AG09309 (cell line): ENCODE data around the gene TIMM8B.
"Not testable (repeated sequence)": the region's sequence is repeated elsewhere in the genome, so short reads cannot be mapped to it uniquely, and the experiment has no call there.

Experiments used
- DNase-seq: peaks from one replicate; pipeline ENCODE4 v3.0.0-alpha.2; 2010; ENCODE audit warnings: low read depth
- H3K4me3 ChIP-seq: 2 replicates; pipeline ENCODE4 v1.5.1; 2011; ENCODE audit warnings: mild to moderate bottlenecking, low read depth, low read length, moderate library complexity; ENCODE audit not compliant: control insufficient read depth
- TF ChIP-seq, protein P1 (sequence below): IDR thresholded peaks from 2 replicates; pipeline ENCODE4 v1.5.1; 2011; ENCODE audit warnings: mild to moderate bottlenecking, low read depth, low read length, inconsistent platforms; ENCODE audit not compliant: insufficient read depth, control insufficient read depth; ENCODE audit errors: missing control alignments

The TIMM8B gene

DNA sequence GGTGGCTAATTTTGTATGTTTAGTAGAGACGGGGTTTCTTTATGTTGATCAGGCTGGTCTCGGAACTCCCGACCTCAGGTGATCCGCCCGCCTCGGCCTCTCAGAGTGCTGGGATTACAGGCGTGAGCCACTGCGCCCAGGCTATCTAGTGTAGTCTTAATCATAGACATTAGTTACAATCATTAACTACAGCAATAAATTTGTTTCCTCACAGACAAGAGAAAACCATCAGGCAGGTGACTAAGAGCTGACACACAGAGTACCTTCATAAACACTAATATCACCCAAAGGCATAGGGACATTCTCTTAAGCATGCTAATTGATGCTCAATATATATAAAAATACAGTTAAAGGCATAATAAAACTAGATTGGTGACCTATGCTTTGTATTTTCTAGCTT lies 19.5 kb upstream of the TIMM8B start:
- TF ChIP-seq, protein P1, sequence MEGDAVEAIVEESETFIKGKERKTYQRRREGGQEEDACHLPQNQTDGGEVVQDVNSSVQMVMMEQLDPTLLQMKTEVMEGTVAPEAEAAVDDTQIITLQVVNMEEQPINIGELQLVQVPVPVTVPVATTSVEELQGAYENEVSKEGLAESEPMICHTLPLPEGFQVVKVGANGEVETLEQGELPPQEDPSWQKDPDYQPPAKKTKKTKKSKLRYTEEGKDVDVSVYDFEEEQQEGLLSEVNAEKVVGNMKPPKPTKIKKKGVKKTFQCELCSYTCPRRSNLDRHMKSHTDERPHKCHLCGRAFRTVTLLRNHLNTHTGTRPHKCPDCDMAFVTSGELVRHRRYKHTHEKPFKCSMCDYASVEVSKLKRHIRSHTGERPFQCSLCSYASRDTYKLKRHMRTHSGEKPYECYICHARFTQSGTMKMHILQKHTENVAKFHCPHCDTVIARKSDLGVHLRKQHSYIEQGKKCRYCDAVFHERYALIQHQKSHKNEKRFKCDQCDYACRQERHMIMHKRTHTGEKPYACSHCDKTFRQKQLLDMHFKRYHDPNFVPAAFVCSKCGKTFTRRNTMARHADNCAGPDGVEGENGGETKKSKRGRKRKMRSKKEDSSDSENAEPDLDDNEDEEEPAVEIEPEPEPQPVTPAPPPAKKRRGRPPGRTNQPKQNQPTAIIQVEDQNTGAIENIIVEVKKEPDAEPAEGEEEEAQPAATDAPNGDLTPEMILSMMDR: no peak
- no peak overlapping the region for H3K4me3 ChIP-seq
- DNase-seq: no peak

DNA sequence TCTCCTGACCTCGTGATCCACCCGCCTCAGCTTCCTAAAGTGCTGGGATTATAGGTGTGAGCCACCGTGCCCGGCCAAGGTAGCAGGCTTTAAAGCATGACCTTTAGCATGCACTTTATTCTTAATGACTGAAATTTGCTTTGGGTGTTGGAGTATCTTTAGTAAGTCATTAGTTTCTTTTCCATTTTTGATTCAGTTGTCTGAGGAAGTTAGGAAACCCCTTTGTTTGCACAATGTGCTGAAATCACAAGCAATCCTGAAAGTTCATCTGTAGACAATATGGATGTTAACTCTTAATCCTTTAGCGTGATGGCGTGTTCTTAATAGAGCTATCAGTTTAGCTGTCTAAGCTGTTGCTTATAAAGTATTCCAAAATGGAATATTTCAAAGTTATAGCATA lies 16.9 kb upstream of the TIMM8B start:
- TF ChIP-seq, protein P1: no peak
- H3K4me3 ChIP-seq: no peak overlapping the region
- DNase-seq: no peak

DNA sequence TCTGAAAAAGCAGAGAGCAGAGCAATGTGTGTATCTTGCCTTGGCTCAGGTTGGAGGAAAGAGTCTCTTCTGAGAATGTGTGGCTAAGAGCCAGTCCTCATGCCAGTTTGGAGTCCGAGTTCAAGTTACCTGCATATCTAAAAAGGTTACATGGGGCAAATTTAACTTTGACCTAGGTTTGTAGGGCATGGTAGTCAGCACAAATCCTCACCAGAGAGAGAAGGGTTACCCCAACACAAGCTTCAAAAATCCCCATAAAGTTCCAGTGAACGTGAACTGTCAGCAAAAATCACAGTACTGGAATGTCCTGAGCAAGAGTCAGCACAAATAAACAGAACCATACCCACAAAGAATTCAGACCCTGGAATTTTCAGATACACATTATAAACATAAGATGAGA lies 13.9 kb upstream of the TIMM8B start:
- DNase-seq: no peak
- TF ChIP-seq, protein P1: no peak
- no peak overlapping the region for H3K4me3 ChIP-seq

DNA sequence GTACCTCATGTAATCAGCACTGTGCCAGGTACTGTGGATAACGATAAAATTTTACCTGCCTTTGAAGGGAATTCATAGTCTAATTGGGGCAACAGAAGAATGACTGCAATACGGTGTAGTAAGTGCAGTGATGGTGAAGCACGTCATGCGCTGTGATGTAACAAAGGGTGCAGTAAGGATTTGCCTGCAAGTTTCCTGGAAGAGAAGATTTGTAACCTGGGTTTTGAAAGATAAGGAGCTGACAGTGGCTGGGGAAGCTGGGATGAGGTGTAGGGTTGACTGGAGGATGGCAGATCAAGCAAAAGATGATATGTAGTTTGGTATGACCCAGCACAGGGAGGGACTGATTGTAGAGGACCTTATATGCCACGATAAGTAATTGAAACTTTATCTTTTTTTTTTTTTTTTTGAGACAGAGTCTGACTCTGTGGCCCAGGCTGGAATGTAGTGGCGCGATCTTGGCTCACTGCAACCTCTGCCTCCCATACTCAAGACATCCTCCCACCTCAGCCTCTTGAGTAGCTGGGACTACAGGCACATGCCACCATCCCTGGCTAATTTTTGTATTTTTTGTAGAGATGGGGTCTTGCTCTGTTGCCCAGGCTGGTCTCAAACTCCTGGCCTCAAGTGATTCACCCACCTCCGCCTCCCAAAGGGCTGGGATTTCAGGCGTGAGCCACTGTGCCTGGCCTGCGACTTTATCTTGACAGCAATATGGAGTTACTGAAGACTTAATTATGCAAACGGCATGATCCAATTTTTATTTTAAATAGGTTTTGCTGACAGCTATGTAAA lies 11.4 kb upstream of the TIMM8B start:
- no peak for DNase-seq
- TF ChIP-seq, protein P1: no peak
- H3K4me3 ChIP-seq: no peak overlapping the region

DNA sequence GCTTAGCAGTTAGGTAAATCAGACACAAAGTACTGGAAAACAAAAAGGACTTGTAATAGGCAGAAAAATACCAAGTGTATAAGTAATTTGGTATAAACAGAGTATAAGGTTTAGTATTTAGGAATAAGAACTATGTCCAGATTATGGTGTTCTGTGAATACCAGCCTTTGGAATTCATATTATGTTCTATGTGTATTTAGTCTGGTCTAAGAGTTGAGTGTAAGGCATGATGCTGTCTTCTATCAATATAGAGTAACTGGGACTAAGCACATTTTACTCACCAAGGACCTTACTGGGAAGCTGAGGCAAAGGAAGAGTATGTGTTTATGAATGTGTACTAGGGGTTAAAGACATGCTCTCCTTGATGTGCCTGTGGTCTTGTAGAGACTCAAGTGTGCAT lies 9.6 kb upstream of the TIMM8B start:
- no peak for DNase-seq
- no peak overlapping the region for H3K4me3 ChIP-seq
- TF ChIP-seq, protein P1: no peak

DNA sequence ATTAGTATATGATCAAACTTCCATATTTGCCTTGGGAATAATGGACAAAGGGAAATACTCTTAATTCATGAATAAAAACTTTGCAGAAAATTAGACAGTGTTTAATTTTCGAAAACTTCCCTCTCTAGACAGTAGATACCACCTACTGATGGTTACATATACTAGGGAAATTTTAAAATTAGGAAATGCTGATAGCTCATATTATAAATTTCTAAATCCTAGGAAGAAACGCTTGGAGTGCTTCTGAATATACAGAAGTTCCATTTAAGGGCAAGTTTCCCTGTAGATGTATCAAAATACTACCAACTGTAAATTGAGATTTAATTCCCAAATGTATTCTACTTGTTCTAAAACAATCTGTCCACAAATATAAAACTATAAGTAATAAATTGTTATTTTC lies 8.7 kb upstream of the TIMM8B start:
- H3K4me3 ChIP-seq, DNase-seq: not testable (repeated sequence)

DNA sequence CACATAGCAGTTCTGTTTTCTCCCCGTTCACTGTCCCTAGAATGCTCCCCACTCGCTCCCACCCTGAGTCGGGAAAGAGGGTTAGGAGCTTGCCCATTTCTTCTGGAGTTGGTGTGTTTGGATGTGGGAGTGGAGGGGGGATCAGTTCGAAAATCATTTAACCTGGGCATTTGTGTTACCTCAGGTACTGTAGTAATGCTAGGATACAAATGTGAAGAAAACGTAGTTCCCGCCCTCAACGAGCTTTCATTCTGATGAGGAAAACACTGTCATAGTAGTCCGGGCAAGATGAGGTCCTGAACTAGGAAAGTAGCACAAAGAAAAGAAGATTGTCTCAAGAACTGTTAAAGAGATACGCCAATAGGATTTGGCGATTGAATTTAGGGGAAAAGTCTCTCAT lies 656 bp upstream of the TIMM8B start:
- TF ChIP-seq, protein P1: no peak
- peak overlapping the region; percentile 89 for H3K4me3 ChIP-seq
- no peak for DNase-seq
